ENCODE measurements around the gene PTPRM. TPM values are rescaled to one million over a fixed set of nuclear protein-coding genes. Genes with fewer than 3 reads are reported as not detected.

Gene PTPRM
- total and polyA plus RNA-seq, 2 donors, result 37.3 to 55.6 TPM

DNA sequence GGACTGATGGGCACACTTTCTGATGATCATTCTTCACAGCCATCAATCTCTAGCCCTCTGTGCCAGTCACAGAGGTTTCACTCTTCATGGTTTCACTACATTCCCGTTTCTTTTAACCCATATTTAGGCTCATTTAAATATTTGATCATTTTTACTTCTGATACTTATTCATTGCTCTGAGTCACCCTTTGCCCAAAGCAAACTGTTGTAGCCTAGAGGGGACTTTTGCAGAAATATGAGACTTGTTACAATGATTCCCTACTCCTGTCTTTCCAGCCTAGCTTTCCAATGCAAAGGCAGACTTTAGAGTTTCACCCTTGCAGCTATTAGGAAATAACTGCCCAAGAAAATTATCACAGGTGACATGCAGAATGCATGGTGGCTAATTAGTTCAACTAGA is 444.2 kb downstream of the PTPRM start:
- H3K4me3 ChIP-seq (ENCODE audit: low read length in 2 of 2), result no peak overlapping the region
- 94% methylated on average over 1 of the region's 1 CpG for WGBS
- no peaks in the 10 kb centered on the region for H3K27me3 ChIP-seq (ENCODE audit: control insufficient read depth in 2 of 2, insufficient read depth in 1 of 2, low read length in 1 of 2)
- H3K9me3 ChIP-seq (ENCODE audit: control insufficient read depth in 2 of 2, insufficient read depth in 1 of 2, low read length in 1 of 2), result no peaks in the 10 kb centered on the region
- no peak overlapping the region for H3K27ac ChIP-seq (ENCODE audit: low read depth in 1 of 2, low read length in 1 of 2)
- DNase-seq (ENCODE audit: low read depth in 6 of 9, low spot score in 9 of 9), result no peak
- H3K36me3 ChIP-seq (ENCODE audit: control insufficient read depth in 2 of 2, insufficient read depth in 2 of 2, low read length in 1 of 2), result no peaks in the 10 kb centered on the region
- H3K4me1 ChIP-seq (ENCODE audit: control insufficient read depth in 2 of 2, insufficient read depth in 2 of 2, low read length in 2 of 2), result no peaks in the 10 kb centered on the region

DNA sequence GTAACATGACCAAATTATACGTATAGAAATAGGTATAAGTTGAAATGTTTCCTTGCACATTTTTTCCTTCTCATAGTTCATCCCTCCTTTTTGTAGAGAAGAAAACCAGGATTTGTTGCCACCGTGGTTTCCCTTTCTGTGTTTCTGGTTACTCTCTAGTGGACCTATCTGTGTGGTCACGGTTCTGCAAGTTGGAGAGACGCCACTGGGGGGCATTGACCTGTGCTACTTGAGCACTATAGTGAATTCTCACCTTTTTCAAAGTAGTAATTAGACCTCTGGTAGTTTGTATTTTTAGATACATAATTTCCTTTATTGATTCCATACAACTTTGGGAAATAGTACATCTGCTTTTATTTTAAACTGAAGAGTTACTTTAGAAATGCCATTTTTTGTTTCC is 444.8 kb downstream of the PTPRM start:
- no peak overlapping the region for H3K4me3 ChIP-seq (ENCODE audit: low read length in 2 of 2)
- no peaks in the 10 kb centered on the region for H3K36me3 ChIP-seq (ENCODE audit: control insufficient read depth in 2 of 2, insufficient read depth in 2 of 2, low read length in 1 of 2)
- no peak for DNase-seq (ENCODE audit: low read depth in 6 of 9, low spot score in 9 of 9)
- no peaks in the 10 kb centered on the region for H3K4me1 ChIP-seq (ENCODE audit: control insufficient read depth in 2 of 2, insufficient read depth in 2 of 2, low read length in 2 of 2)
- H3K27ac ChIP-seq (ENCODE audit: low read depth in 1 of 2, low read length in 1 of 2), result no peak overlapping the region
- 97% methylated on average over 4 of the region's 4 CpGs for WGBS
- no peaks in the 10 kb centered on the region for H3K9me3 ChIP-seq (ENCODE audit: control insufficient read depth in 2 of 2, insufficient read depth in 1 of 2, low read length in 1 of 2)
- H3K27me3 ChIP-seq (ENCODE audit: control insufficient read depth in 2 of 2, insufficient read depth in 1 of 2, low read length in 1 of 2), result no peaks in the 10 kb centered on the region

DNA sequence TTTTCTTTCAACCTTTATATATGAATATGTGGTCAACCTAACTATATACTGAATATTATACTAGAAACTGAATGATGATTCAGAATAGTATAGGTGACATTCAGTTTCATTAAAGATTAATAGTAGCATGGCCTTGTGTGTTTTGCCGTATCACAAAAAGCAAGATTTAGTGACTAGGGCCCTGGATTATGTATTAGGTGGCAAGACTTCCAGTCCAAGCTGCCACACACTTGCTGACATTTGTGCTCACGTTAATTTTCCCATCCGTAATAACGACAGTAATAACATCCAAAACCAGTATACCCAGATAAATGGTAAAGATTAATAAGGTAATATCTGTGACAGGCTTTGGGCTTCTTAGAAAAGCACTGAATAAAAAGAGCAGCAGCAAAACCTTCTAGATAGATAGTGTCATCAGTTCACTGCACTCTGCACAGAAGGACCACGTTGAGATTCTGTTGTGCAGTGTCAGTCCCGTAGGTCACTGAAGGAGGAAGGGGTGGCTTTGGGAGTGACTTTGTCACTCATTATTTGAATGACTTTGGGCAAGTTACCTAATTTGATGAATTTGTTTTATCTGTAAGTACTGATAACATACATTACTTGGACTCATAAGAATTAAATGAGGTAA is 451.7 kb downstream of the PTPRM start:
- DNase-seq (ENCODE audit: low read depth in 6 of 9, low spot score in 9 of 9), result no peak
- H3K9me3 ChIP-seq (ENCODE audit: control insufficient read depth in 2 of 2, insufficient read depth in 1 of 2, low read length in 1 of 2), result no peaks in the 10 kb centered on the region
- H3K4me3 ChIP-seq (ENCODE audit: low read length in 2 of 2), result no peak overlapping the region
- H3K36me3 ChIP-seq (ENCODE audit: control insufficient read depth in 2 of 2, insufficient read depth in 2 of 2, low read length in 1 of 2), result no peaks in the 10 kb centered on the region
- no peaks in the 10 kb centered on the region for H3K27me3 ChIP-seq (ENCODE audit: control insufficient read depth in 2 of 2, insufficient read depth in 1 of 2, low read length in 1 of 2)
- WGBS, result 98% methylated on average over 6 of the region's 6 CpGs
- H3K27ac ChIP-seq (ENCODE audit: low read depth in 1 of 2, low read length in 1 of 2), result no peak overlapping the region
- H3K4me1 ChIP-seq (ENCODE audit: control insufficient read depth in 2 of 2, insufficient read depth in 2 of 2, low read length in 2 of 2), result no peaks in the 10 kb centered on the region

DNA sequence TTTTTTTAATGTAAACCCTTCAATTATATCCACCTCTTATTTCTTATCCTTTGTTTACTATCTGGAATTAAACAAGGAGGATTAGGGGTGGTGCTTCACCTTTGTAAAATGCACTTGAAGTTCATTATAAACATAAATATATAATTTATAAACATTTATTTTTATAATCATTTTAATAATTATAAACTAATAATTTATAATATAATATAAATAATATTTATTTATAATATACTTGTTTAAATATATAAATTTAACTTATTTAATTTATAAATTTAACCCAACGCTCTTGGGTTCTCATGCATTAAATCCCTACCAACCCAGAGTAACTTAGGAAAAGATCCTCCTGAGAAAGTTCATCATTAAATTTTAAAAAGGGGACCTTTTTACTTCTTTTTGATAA is 452.5 kb downstream of the PTPRM start:
- 99% methylated on average over 1 of the region's 1 CpG for WGBS
- H3K4me3 ChIP-seq (ENCODE audit: low read length in 2 of 2), result no peak overlapping the region
- H3K4me1 ChIP-seq (ENCODE audit: control insufficient read depth in 2 of 2, insufficient read depth in 2 of 2, low read length in 2 of 2), result no peaks in the 10 kb centered on the region
- no peak overlapping the region for H3K27ac ChIP-seq (ENCODE audit: low read depth in 1 of 2, low read length in 1 of 2)
- no peaks in the 10 kb centered on the region for H3K9me3 ChIP-seq (ENCODE audit: control insufficient read depth in 2 of 2, insufficient read depth in 1 of 2, low read length in 1 of 2)
- no peaks in the 10 kb centered on the region for H3K27me3 ChIP-seq (ENCODE audit: control insufficient read depth in 2 of 2, insufficient read depth in 1 of 2, low read length in 1 of 2)
- no peak for DNase-seq (ENCODE audit: low read depth in 6 of 9, low spot score in 9 of 9)
- no peaks in the 10 kb centered on the region for H3K36me3 ChIP-seq (ENCODE audit: control insufficient read depth in 2 of 2, insufficient read depth in 2 of 2, low read length in 1 of 2)

DNA sequence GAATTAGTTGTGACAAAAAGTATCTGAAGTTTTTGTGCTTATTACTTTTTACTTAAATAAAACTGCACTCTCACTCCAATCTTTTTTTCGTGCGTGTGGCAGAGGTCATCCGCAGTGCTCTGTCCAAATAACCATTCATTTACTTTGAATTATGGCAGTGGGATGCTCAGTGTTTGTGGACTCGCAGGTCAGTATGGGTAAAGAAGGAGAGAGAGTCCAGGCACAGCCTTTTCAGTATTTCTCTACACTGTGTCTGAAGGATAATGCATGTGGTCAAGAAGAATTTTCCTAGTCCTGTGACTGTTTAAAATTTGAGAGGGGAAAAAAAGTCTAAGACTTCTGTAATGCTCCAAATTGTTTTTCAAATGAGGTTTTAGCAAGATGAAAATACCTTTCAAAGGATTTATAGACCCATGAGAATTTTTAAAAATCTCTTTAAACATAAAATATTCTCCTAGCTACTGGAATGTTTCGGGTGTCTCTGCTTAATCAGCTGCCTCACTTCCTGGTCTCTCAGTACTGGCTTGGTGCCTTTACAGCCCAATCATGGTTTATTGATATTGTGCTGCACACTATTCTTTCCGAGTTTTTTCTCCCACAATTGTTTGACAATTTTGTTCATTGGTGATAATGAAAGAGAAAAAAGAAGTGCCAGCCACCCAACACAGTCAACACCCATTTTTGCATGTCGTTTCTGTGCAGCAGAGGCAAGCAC is 453.2 kb downstream of the PTPRM start:
- WGBS, result 95% methylated on average over 7 of the region's 7 CpGs
- no peak for DNase-seq (ENCODE audit: low read depth in 6 of 9, low spot score in 9 of 9)
- H3K27me3 ChIP-seq (ENCODE audit: control insufficient read depth in 2 of 2, insufficient read depth in 1 of 2, low read length in 1 of 2), result no peaks in the 10 kb centered on the region
- no peaks in the 10 kb centered on the region for H3K4me1 ChIP-seq (ENCODE audit: control insufficient read depth in 2 of 2, insufficient read depth in 2 of 2, low read length in 2 of 2)
- H3K4me3 ChIP-seq (ENCODE audit: low read length in 2 of 2), result no peak overlapping the region
- H3K36me3 ChIP-seq (ENCODE audit: control insufficient read depth in 2 of 2, insufficient read depth in 2 of 2, low read length in 1 of 2), result no peaks in the 10 kb centered on the region
- no peak overlapping the region for H3K27ac ChIP-seq (ENCODE audit: low read depth in 1 of 2, low read length in 1 of 2)
- no peaks in the 10 kb centered on the region for H3K9me3 ChIP-seq (ENCODE audit: control insufficient read depth in 2 of 2, insufficient read depth in 1 of 2, low read length in 1 of 2)

DNA sequence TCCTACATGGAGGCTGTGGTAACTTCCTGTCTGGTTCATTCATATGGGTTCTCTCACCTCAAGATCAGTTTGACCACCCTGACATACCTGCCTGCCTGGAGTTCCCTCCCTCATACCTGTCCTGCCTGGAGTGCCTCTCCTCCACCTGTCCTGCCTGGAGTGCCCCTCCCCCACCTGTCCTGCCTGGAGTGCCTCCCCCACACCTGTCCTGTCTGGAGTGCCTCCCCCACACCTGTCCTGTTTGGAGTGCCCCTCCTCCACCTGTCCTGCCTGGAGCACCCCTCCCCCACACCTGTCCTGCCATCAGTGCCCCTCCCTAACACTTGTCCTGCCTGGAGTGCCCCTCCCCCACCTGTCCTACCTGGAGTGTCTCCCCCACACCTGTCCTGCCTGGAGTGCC is 461.9 kb downstream of the PTPRM start:
- Histone ChIP-seq H3K36me3 (ENCODE audit: control insufficient read depth in 2 of 2, insufficient read depth in 2 of 2, low read length in 1 of 2) (no peaks in the 10 kb centered on the region), H3K9me3 (ENCODE audit: control insufficient read depth in 2 of 2, insufficient read depth in 1 of 2, low read length in 1 of 2) (no peaks in the 10 kb centered on the region), H3K4me1 (ENCODE audit: control insufficient read depth in 2 of 2, insufficient read depth in 2 of 2, low read length in 2 of 2) (no peaks in the 10 kb centered on the region), H3K27me3 (ENCODE audit: control insufficient read depth in 2 of 2, insufficient read depth in 1 of 2, low read length in 1 of 2) (no peaks in the 10 kb centered on the region), H3K4me3 (ENCODE audit: low read length in 2 of 2) (no peak overlapping the region), H3K27ac (ENCODE audit: low read depth in 1 of 2, low read length in 1 of 2) (no peak overlapping the region)
- DNase-seq (ENCODE audit: low read depth in 6 of 9, low spot score in 9 of 9), result no peak

DNA sequence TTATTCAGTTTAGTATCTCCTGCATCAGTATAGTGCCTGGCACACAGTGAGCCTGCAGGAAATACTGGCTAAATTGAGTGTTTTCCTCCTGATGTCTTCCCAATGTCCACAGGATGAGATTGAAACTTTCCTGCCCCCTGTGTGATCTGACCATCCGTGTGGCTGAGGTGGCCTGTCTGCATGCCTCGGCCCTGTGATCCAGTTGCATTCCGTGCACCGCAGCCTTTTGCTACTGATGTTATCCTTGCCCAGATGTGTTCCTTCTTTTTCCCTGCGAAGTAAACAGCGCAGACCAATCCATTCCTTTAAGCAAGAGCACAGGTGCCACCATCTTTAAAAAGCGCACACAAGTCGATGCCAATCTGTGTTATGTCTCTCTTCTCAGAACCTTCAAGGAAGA is 462.6 kb downstream of the PTPRM start:
- Histone ChIP-seq H3K4me1 (ENCODE audit: control insufficient read depth in 2 of 2, insufficient read depth in 2 of 2, low read length in 2 of 2) (no peaks in the 10 kb centered on the region), H3K27ac (ENCODE audit: low read depth in 1 of 2, low read length in 1 of 2) (no peak overlapping the region), H3K27me3 (ENCODE audit: control insufficient read depth in 2 of 2, insufficient read depth in 1 of 2, low read length in 1 of 2) (no peaks in the 10 kb centered on the region), H3K9me3 (ENCODE audit: control insufficient read depth in 2 of 2, insufficient read depth in 1 of 2, low read length in 1 of 2) (no peaks in the 10 kb centered on the region), H3K36me3 (ENCODE audit: control insufficient read depth in 2 of 2, insufficient read depth in 2 of 2, low read length in 1 of 2) (no peaks in the 10 kb centered on the region), H3K4me3 (ENCODE audit: low read length in 2 of 2) (no peak overlapping the region)
- WGBS, result 98% methylated on average over 8 of the region's 8 CpGs
- DNase-seq (ENCODE audit: low read depth in 6 of 9, low spot score in 9 of 9), result no peak

DNA sequence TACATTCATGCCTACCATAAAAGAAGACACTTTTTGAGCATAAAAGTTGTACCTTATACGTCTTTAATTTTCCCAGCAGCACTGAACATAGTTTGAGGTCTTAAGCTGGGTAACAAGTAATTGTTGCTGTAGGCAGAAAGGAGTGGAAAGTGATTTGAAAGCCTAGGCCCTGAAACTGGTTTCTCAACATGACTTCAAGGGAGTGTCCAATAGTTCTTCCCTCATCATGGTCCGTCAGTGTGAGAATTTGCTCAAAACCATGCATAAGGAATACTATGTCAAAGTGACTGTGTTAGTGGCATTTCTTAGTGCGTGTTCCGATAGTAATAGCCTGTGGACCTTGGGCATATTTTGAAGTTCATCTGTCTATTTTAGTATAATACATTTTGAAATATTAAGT is 463.1 kb downstream of the PTPRM start:
- Histone ChIP-seq H3K36me3 (ENCODE audit: control insufficient read depth in 2 of 2, insufficient read depth in 2 of 2, low read length in 1 of 2) (no peaks in the 10 kb centered on the region), H3K4me3 (ENCODE audit: low read length in 2 of 2) (no peak overlapping the region), H3K4me1 (ENCODE audit: control insufficient read depth in 2 of 2, insufficient read depth in 2 of 2, low read length in 2 of 2) (no peaks in the 10 kb centered on the region), H3K27ac (ENCODE audit: low read depth in 1 of 2, low read length in 1 of 2) (no peak overlapping the region), H3K27me3 (ENCODE audit: control insufficient read depth in 2 of 2, insufficient read depth in 1 of 2, low read length in 1 of 2) (no peaks in the 10 kb centered on the region), H3K9me3 (ENCODE audit: control insufficient read depth in 2 of 2, insufficient read depth in 1 of 2, low read length in 1 of 2) (no peaks in the 10 kb centered on the region)
- DNase-seq (ENCODE audit: low read depth in 6 of 9, low spot score in 9 of 9), result no peak
- WGBS, result 98% methylated on average over 4 of the region's 4 CpGs

DNA sequence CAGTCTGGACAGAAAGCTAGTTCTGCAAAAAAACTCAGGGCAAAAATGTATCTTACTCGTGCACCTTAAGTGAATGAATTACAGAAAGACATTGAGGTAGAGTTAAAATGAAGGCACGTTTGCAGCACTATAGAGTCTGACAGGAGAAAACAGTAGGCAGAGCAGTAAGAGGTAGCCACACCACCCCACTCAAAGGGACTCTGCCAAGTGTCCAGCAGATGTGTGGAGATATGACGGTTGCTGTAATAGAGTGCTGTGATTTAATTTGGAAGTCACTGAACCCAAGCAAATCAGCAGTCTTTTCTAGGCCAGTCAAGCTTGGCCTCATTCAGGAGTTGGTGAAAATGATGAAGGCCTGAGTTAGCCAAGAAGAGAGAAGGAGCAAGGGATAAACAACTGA is 464.4 kb downstream of the PTPRM start:
- 98% methylated on average over 3 of the region's 3 CpGs for WGBS
- no peaks in the 10 kb centered on the region for H3K27me3 ChIP-seq (ENCODE audit: control insufficient read depth in 2 of 2, insufficient read depth in 1 of 2, low read length in 1 of 2)
- H3K4me1 ChIP-seq (ENCODE audit: control insufficient read depth in 2 of 2, insufficient read depth in 2 of 2, low read length in 2 of 2), result no peaks in the 10 kb centered on the region
- no peaks in the 10 kb centered on the region for H3K9me3 ChIP-seq (ENCODE audit: control insufficient read depth in 2 of 2, insufficient read depth in 1 of 2, low read length in 1 of 2)
- no peak overlapping the region for H3K4me3 ChIP-seq (ENCODE audit: low read length in 2 of 2)
- H3K27ac ChIP-seq (ENCODE audit: low read depth in 1 of 2, low read length in 1 of 2), result no peak overlapping the region
- no peak for DNase-seq (ENCODE audit: low read depth in 6 of 9, low spot score in 9 of 9)
- H3K36me3 ChIP-seq (ENCODE audit: control insufficient read depth in 2 of 2, insufficient read depth in 2 of 2, low read length in 1 of 2), result no peaks in the 10 kb centered on the region
